M059J (cell line): ENCODE data around the gene AMDHD2. TPM values are rescaled to one million over a fixed set of nuclear protein-coding genes. Genes with fewer than 3 reads are reported as not detected.
"Not testable (repeated sequence)": the region's sequence is repeated elsewhere in the genome, so short reads cannot be mapped to it uniquely, and the experiment has no call there.

ENCODE experiments used
- DNase-seq: peaks from one replicate; pipeline ENCODE4 v3.0.0-alpha.2; 2012; ENCODE audit warnings: low read depth
- total RNA-seq: library from RNA; depleted of rRNA; stranded (reverse); fragments of >200 nt; shearing (Covaris generic); gene quantifications from 2 replicates; pipeline ENCODE4 v1.2.3, GENCODE V29; 2014; rRNA removed

The AMDHD2 gene
- total RNA-seq, 1 experiment from 2014 or later = 20.1 TPM

DNA sequence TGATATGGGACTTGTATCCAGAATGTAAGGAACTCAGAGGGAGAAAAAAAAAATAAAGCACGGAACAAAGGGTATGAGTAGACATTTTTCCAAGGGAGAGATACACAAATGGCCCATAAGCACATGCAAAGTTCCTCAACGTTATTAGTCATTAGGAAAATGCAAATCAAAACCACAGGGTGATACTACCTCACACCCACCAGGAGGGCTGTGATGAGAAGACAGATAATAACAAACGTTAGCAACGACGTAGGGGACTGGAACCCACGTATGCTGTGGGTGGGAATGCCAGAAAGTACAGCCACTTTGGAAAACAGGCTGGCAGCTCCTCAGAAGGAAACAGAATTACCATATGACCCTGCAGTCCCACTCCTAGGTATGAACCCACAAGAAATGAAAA lies 52.5 kb downstream of the AMDHD2 start:
- DNase-seq = not testable (repeated sequence)

DNA sequence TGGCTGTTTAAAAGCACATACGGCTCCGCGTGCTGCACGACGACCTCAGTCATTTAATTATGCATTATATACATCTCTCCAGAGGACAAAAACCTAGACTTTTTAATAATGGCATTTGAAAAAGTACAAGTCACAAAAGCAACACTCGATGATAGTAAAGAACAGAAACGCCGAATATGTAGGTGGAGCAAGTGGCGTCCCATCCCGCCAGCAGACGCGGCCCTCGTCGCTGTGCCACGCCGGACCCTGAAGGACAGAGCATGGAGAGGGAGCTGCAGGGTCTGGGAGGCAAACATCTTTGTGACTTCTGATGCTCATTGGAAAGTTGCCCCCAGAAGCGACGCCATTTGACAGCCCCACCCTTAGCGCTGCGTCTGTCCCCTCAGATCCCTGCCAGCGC lies 55.7 kb downstream of the AMDHD2 start:
- DNase-seq = not testable (repeated sequence)

GRCh38 chr16:2577044-2577443 lies 56.9 kb downstream of the AMDHD2 start:
- DNase-seq = not testable (repeated sequence)

DNA sequence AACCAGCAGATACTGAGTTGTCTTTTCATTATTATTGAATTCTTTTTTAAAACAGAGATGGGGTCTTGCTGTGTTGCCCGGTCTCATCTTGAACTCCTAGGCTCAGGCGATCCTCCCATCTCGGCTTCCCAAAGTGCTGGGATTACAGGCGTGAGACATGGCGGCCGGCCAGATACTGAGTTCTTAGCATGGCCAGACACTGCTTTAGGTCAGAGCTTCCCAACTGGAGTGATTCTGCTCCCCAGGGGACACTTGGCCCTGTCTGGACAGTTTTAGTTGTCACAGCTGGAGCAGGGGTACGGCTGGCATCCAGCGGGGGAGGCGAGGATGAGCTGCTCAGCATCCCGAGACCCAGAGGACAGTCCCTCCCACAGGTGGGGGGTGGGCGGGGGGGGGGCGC lies 58.7 kb downstream of the AMDHD2 start:
- not testable (repeated sequence) for DNase-seq

DNA sequence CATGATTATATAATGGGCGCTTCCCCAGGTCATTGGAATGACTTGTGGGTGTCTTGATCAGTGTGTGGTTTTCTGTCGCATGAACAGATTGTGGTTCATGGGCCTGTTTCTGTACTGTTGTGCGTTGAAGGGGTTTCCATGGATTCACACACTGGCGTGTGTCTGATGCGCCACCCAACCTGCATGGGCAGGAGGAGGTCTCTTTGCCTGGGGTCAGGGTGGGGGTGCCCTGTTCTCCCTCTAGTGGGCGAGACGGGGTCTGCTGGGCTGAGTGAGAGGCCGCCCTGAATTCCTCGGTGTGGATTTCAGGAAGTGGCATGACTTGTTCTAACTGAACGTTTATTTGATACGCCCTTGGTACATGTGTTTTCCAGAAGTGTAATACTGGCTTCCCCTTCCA lies 60.0 kb downstream of the AMDHD2 start:
- not testable (repeated sequence) for DNase-seq

DNA sequence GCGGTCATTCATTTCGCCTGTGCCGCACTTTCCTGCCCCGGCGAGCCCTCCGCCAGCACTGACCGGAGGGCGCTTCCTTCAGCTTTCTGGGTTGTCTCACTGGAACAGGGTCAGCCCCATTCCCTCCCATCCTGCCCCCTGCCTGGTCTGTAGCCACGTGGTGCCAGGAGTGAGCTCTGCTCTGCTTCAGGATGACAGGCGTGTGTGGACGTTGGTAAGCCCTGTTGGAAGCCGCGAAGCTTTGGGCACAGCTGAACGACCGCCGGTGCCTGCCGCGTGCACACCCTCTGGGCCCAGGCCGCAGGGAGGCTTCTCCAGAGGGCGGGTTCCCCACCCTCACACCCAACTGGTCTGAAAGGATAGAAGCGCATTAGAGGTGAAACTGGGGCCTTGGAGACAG lies 60.6 kb downstream of the AMDHD2 start:
- DNase-seq = not testable (repeated sequence)

Other genes with a start within 250 kb of the AMDHD2 start
- gene ABCA3, start 179.6 kb upstream of the AMDHD2 start, total RNA-seq = 0.84 and 1.4 TPM in 2 replicates
- gene CCNF, start 90.9 kb upstream of the AMDHD2 start, total RNA-seq = 34.3 and 53.2 TPM in 2 replicates
- 22.6 and 22.8 TPM in 2 replicates for gene TEDC2, start 60.3 kb upstream of the AMDHD2 start, total RNA-seq
- gene NTN3, start 49.1 kb upstream of the AMDHD2 start, total RNA-seq = 0.44 TPM in 1 of 2 replicates, not detected in the other
- gene TBC1D24, start 45.2 kb upstream of the AMDHD2 start, total RNA-seq = 14.8 and 19.2 TPM in 2 replicates
- 80.0 and 81.3 TPM in 2 replicates for gene ATP6V0C, start 6.4 kb upstream of the AMDHD2 start, total RNA-seq
- gene CEMP1, start 11.0 kb downstream of the AMDHD2 start, total RNA-seq = not detected in 2 replicates
- gene PDPK1, start 17.6 kb downstream of the AMDHD2 start, total RNA-seq = 19.8 and 33.5 TPM in 2 replicates
- 56.3 and 83.9 TPM in 2 replicates for gene KCTD5, start 162.2 kb downstream of the AMDHD2 start, total RNA-seq
- 0.17 TPM in 1 of 2 replicates, not detected in the other for gene PRSS27, start 199.9 kb downstream of the AMDHD2 start, total RNA-seq
- 27.9 and 49.9 TPM in 2 replicates for gene SRRM2, start 232.3 kb downstream of the AMDHD2 start, total RNA-seq